ENCODE results near the gene COL27A1. TPM values are rescaled to one million over a fixed set of nuclear protein-coding genes. Genes with fewer than 3 reads are reported as not detected.

Gene COL27A1
- total and polyA plus RNA-seq, 9 of the 15 experiments (the other 6 are each of a cell fraction or from before 2014, with no cell fraction given), result 0.07 TPM; not detected in 8

- 0% methylated on average over 15 of the region's 15 CpGs for WGBS (ENCODE audit: insufficient coverage, low coverage, missing lambda C conversion rate)
- no peaks in the 10 kb centered on the region for H3K4me1 ChIP-seq (replicated peaks in 1 of 2; ENCODE audit: control insufficient read depth in 2 of 2, insufficient read depth in 2 of 2, low read length in 2 of 2)
- no peaks in the 10 kb centered on the region for H3K9me1 ChIP-seq (ENCODE audit: control insufficient read depth, insufficient read depth, low read length)
- H3K27ac ChIP-seq (ENCODE audit: extremely low read depth, low read depth, low read length), result no peak overlapping the region
- H3K79me2 ChIP-seq (ENCODE audit: control insufficient read depth, insufficient read depth, low read length), result no peaks in the 10 kb centered on the region
- H3K4me2 ChIP-seq (ENCODE audit: insufficient read depth, low read length), result no peak overlapping the region
- H2AFZ ChIP-seq (ENCODE audit: low read depth, low read length), result no peak overlapping the region
- ChIA-PET POLR2A (no interaction called here), CTCF (ENCODE audit: low intra/inter-chr PET ratio) (no interaction called here)
- no peaks in the 10 kb centered on the region for H3K36me3 ChIP-seq (ENCODE audit: control insufficient read depth, insufficient read depth, low read length)
- H3K9ac ChIP-seq (ENCODE audit: insufficient read depth in 1 of 2, low read depth in 2 of 2, low read length in 2 of 2), result no peak overlapping the region
- intact Hi-C loops (cut with micrococcal nuclease) (no loop called here), in situ Hi-C loops (cut with MboI) (no loop called here)
- H3K4me3 ChIP-seq, result no peak overlapping the region
- TF ChIP-seq XRCC3 (IDR thresholded peaks at IDR 0.05) (no peak), LCOR (CRISPR knock-in tag; IDR thresholded peaks at IDR 0.05) (no peak), MTA1 (IDR thresholded peaks at IDR 0.05; ENCODE audit: borderline replicate concordance) (no peak), ARHGAP35 (IDR thresholded peaks at IDR 0.05; ENCODE audit: partially characterized antibody) (no peak), PATZ1 (CRISPR knock-in tag; IDR thresholded peaks at IDR 0.05; ENCODE audit: borderline replicate concordance) (no peak), BRF1 (IDR thresholded peaks at IDR 0.05; ENCODE audit: borderline replicate concordance, extremely low read depth, insufficient read length) (no peak), ZNF436 (CRISPR knock-in tag; IDR thresholded peaks at IDR 0.05) (no peak), PKNOX1 (IDR thresholded peaks at IDR 0.05) (no peak), DIDO1 (tag; IDR thresholded peaks at IDR 0.05; ENCODE audit: low read depth) (no peak), BDP1 (IDR thresholded peaks at IDR 0.05; ENCODE audit: insufficient read depth, insufficient read length) (no peak), MCM2 (IDR thresholded peaks at IDR 0.05; ENCODE audit: low read depth) (no peak), HMG20B (CRISPR knock-in tag; IDR thresholded peaks at IDR 0.05) (no peak), HIVEP1 (CRISPR knock-in tag; IDR thresholded peaks at IDR 0.05) (no peak), ZBTB9 (CRISPR knock-in tag; IDR thresholded peaks at IDR 0.05) (no peak), ZNF589 (CRISPR knock-in tag; IDR thresholded peaks at IDR 0.05; ENCODE audit: low read depth) (no peak), ZNF561 (CRISPR knock-in tag; conservative IDR thresholded peaks at IDR 0.05) (no peak), E2F5 (CRISPR knock-in tag; IDR thresholded peaks at IDR 0.05) (no peak)
- FAIRE-seq (no peak), ATAC-seq (no peak), DNase-seq (ENCODE audit: extremely low read depth in 1 of 4, low spot score in 3 of 4) (no peak)
- peaks cover 3% of the 10 kb centered on the region for H4K20me1 ChIP-seq (replicated peaks; ENCODE audit: control insufficient read depth, insufficient read depth, low read length)
- H3K27me3 ChIP-seq (ENCODE audit: control insufficient read depth in 2 of 2, insufficient read depth in 2 of 2, low read length in 2 of 2), result peaks cover 4 to 61% of the 10 kb centered on the region in 2 experiments; a peak in 3 of 5 replicates
- H3K9me3 ChIP-seq (replicated peaks; ENCODE audit: control insufficient read depth, insufficient read depth, low read depth, low read length), result no peaks in the 10 kb centered on the region
- BruUV-seq (replicated peaks), result no TSS peak
These were observed 146.6 kb downstream of the COL27A1 start for GRCh38 chr9:114301798-114302565.

All from K562 (cell line).